Ascending aorta (tissue), 2 donors: ENCODE results near the gene PTPRN2. TPM values are rescaled to one million over a fixed set of nuclear protein-coding genes. Genes with fewer than 3 reads are reported as not detected.

Experiments used
- DNase-seq, 2 donors: peaks; one replicate each; pipeline ENCODE4 v3.0.0-alpha.2; 2019; ENCODE audit warnings: low spot score in 2 of 2
- H3K27ac ChIP-seq, 2 donors: fragments of 200-600 bp; sonication (generic); one replicate each; pipeline ENCODE4 v1.5.1; 2016 to 2017; ENCODE audit warnings: mild to moderate bottlenecking in 1 of 2
- H3K27me3 ChIP-seq: fragments of 200-600 bp; sonication (generic); one replicate; pipeline ENCODE4 v1.5.1; 2017
- H3K36me3 ChIP-seq, 2 donors: fragments of 200-600 bp; sonication (generic); one replicate each; pipeline ENCODE4 v1.5.1; 2016
- H3K4me1 ChIP-seq, 2 donors: fragments of 200-600 bp; sonication (generic); one replicate each; pipeline ENCODE4 v1.5.1; 2016 to 2017; ENCODE audit warnings: mild to moderate bottlenecking in 1 of 2
- H3K4me3 ChIP-seq, 2 donors: fragments of 200-600 bp; sonication (generic); one replicate each; pipeline ENCODE4 v1.5.1; 2016 to 2017; ENCODE audit warnings: mild to moderate bottlenecking in 1 of 2
- H3K9me3 ChIP-seq, 2 donors: fragments of 200-600 bp; sonication (generic); one replicate each; pipeline ENCODE4 v1.5.1; 2016
- CTCF ChIP-seq, 3 experiments: fragments of 200-600 bp in 2 of 3; fragments of 450-650 bp in 1 of 3; sonication (generic) in 2 of 3; IDR thresholded peaks; one replicate each; pipeline ENCODE4 v1.5.1; 2016 to 2019; ENCODE audit warnings: antibody characterized with exemption in 3 of 3, mild to moderate bottlenecking in 1 of 3, moderate library complexity in 1 of 3
- intact Hi-C: fragments of 100-400 bp; cut with DNase I; formaldehyde crosslinking; loops from one replicate; pipeline ENCODE4 v1.15.1; 2023
- total RNA-seq: library from RNA; depleted of rRNA; stranded (reverse); fragments of >200 nt; gene quantifications from one replicate; pipeline ENCODE4 v1.1.0, GENCODE V29; 2016

Gene PTPRN2
- total RNA-seq, 1 donor from 2014 or later = 7.3 TPM

GRCh38 chr7:158023681-158024350, 563.8 kb downstream of the PTPRN2 start:
- Histone ChIP-seq H3K4me1 (no peaks in the 10 kb centered on the region), H3K36me3 (no peaks in the 10 kb centered on the region), H3K27ac (no peak overlapping the region), H3K27me3 (no peaks in the 10 kb centered on the region), H3K4me3 (no peak overlapping the region), H3K9me3 (no peaks in the 10 kb centered on the region)
- no peak for TF ChIP-seq CTCF (IDR thresholded peaks at IDR 0.05)
- DNase-seq = no peak
- intact Hi-C loops = no loop called here

GRCh38 chr7:158023157-158023556, 564.5 kb downstream of the PTPRN2 start:
- H3K4me3 ChIP-seq = no peak overlapping the region

GRCh38 chr7:158022601-158023000, 565.0 kb downstream of the PTPRN2 start:
- no peak for DNase-seq
- intact Hi-C loops = no loop called here
- no peak for TF ChIP-seq CTCF (IDR thresholded peaks at IDR 0.05)
- no peaks in the 10 kb centered on the region for H3K27me3 ChIP-seq
- no peak overlapping the region for H3K4me3 ChIP-seq
- H3K27ac ChIP-seq = no peak overlapping the region
- no peaks in the 10 kb centered on the region for H3K9me3 ChIP-seq
- no peaks in the 10 kb centered on the region for H3K36me3 ChIP-seq
- no peaks in the 10 kb centered on the region for H3K4me1 ChIP-seq

More at GRCh38 chr7:158023157-158023556, 564.5 kb downstream of the PTPRN2 start:
- intact Hi-C loops = no loop called here
- DNase-seq = no peak
- TF ChIP-seq CTCF (IDR thresholded peaks at IDR 0.05) = no peak
- Histone ChIP-seq H3K27me3 (no peaks in the 10 kb centered on the region), H3K36me3 (no peaks in the 10 kb centered on the region), H3K9me3 (no peaks in the 10 kb centered on the region), H3K4me1 (no peaks in the 10 kb centered on the region), H3K27ac (no peak overlapping the region)

GRCh38 chr7:158021836-158022235, 565.8 kb downstream of the PTPRN2 start:
- H3K4me3 ChIP-seq = no peak overlapping the region
- intact Hi-C loops = no loop called here
- DNase-seq = no peak

GRCh38 chr7:158020706-158021095, 566.9 kb downstream of the PTPRN2 start:
- Histone ChIP-seq H3K4me3 (no peak overlapping the region), H3K27me3 (no peaks in the 10 kb centered on the region), H3K9me3 (no peaks in the 10 kb centered on the region), H3K27ac (no peak overlapping the region), H3K4me1 (no peaks in the 10 kb centered on the region), H3K36me3 (no peaks in the 10 kb centered on the region)
- intact Hi-C loops = no loop called here
- no peak for TF ChIP-seq CTCF (IDR thresholded peaks at IDR 0.05)
- no peak for DNase-seq

More at GRCh38 chr7:158021836-158022235, 565.8 kb downstream of the PTPRN2 start:
- no peaks in the 10 kb centered on the region for H3K27me3 ChIP-seq
- TF ChIP-seq CTCF (IDR thresholded peaks at IDR 0.05) = no peak
- H3K27ac ChIP-seq = no peak overlapping the region
- H3K9me3 ChIP-seq = no peaks in the 10 kb centered on the region
- no peaks in the 10 kb centered on the region for H3K4me1 ChIP-seq
- H3K36me3 ChIP-seq = no peaks in the 10 kb centered on the region
